Endothelial cell (in vitro differentiated cells): ENCODE measurements around the gene PSMA1. TPM values are rescaled to one million over a fixed set of nuclear protein-coding genes. Genes with fewer than 3 reads are reported as not detected.

Source experiments
- DNase-seq: peaks from one replicate; pipeline ENCODE4 v3.0.0; 2021; ENCODE audit warnings: low spot score
- H3K27ac Mint-ChIP-seq: one replicate; pipeline ENCODE4 v1.8.0; 2021; ENCODE audit warnings: mixed read lengths, inconsistent platforms; ENCODE audit not compliant: unreplicated experiment
- H3K27me3 Mint-ChIP-seq: one replicate; pipeline ENCODE4 v1.8.0; 2021; ENCODE audit warnings: mild to moderate bottlenecking, moderate library complexity, mixed read lengths, inconsistent platforms; ENCODE audit not compliant: unreplicated experiment
- H3K36me3 Mint-ChIP-seq: one replicate; pipeline ENCODE4 v1.8.0; 2021; ENCODE audit warnings: mild to moderate bottlenecking, low read depth, mixed read lengths, inconsistent platforms; ENCODE audit not compliant: unreplicated experiment
- H3K4me1 Mint-ChIP-seq: one replicate; pipeline ENCODE4 v1.8.0; 2021; ENCODE audit warnings: mild to moderate bottlenecking, mixed read lengths, inconsistent platforms; ENCODE audit not compliant: unreplicated experiment
- H3K4me3 Mint-ChIP-seq: one replicate; pipeline ENCODE4 v1.8.0; 2021; ENCODE audit warnings: mild to moderate bottlenecking, mixed read lengths, inconsistent platforms; ENCODE audit not compliant: unreplicated experiment
- H3K9me3 Mint-ChIP-seq: one replicate; pipeline ENCODE4 v1.8.0; 2021; ENCODE audit warnings: mixed read lengths, inconsistent platforms; ENCODE audit not compliant: unreplicated experiment
- total RNA-seq: library from RNA; stranded (reverse); fragmentation: NEBNext Ultra II Directional; extraction: Animal tissue kit (Norgen Biotek cat#: 25700); gene quantifications from one replicate; pipeline ENCODE4 v1.2.1, GENCODE V29; 2021; ENCODE audit not compliant: unreplicated experiment
- TF ChIP-seq, protein P1 (sequence below): fragments of 200-600 bp; sonication (generic); IDR thresholded peaks from one replicate; pipeline ENCODE4 v1.5.0; 2021; ENCODE audit warnings: antibody characterized with exemption; ENCODE audit not compliant: unreplicated experiment

PSMA1 gene
- total RNA-seq, 1 donor from 2014 or later: 163 TPM

DNA sequence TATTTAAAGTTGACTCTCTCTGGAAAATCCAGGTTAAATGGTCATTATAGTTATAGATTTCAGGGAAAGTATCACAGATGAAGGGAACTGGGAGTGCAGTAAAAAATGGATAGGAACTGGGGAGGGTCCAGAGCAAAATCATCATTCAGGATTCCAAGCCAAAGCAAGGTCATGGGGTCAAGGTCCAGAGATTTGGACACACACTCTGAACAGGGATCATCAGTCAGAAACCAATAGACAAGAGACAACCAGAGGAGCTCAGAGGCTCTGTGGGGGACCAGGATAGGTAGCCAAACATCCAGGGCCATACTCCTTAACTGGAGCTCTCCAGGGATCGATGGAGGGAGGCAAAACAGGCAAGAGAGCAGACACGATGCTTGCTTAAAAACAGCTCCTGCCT is 27.3 kb upstream of the PSMA1 start:
- Mint-ChIP-seq H3K36me3 (no peaks in the 10 kb centered on the region), H3K9me3 (no peaks in the 10 kb centered on the region), H3K4me1 (peaks cover 9% of the 10 kb centered on the region), H3K4me3 (no peak overlapping the region), H3K27me3 (peaks cover 3% of the 10 kb centered on the region), H3K27ac (no peak overlapping the region)
- no peak for DNase-seq
- TF ChIP-seq, protein P1, sequence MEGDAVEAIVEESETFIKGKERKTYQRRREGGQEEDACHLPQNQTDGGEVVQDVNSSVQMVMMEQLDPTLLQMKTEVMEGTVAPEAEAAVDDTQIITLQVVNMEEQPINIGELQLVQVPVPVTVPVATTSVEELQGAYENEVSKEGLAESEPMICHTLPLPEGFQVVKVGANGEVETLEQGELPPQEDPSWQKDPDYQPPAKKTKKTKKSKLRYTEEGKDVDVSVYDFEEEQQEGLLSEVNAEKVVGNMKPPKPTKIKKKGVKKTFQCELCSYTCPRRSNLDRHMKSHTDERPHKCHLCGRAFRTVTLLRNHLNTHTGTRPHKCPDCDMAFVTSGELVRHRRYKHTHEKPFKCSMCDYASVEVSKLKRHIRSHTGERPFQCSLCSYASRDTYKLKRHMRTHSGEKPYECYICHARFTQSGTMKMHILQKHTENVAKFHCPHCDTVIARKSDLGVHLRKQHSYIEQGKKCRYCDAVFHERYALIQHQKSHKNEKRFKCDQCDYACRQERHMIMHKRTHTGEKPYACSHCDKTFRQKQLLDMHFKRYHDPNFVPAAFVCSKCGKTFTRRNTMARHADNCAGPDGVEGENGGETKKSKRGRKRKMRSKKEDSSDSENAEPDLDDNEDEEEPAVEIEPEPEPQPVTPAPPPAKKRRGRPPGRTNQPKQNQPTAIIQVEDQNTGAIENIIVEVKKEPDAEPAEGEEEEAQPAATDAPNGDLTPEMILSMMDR: no peak

DNA sequence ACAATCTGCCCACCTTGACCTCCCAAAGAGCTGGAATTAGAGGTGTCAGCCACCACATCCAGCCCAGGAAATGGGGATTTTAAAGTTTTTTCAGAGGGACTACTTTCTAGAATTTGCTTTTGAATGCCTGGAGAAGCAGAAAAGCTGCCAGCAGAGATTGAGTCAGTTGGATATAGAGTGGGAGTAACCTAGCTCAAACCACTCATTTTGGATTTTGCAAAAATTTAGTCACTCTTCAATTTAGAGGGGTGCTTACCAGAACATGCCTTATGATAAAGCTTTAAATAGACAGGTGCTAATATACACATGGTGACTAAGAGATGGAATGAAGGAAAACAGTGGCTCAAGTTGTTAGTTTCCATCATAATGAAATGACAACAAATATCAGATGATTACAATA is 26.5 kb upstream of the PSMA1 start:
- TF ChIP-seq, protein P1: no peak
- Mint-ChIP-seq H3K27ac (no peak overlapping the region), H3K4me1 (peaks cover 13% of the 10 kb centered on the region), H3K9me3 (no peaks in the 10 kb centered on the region), H3K4me3 (no peak overlapping the region), H3K36me3 (no peaks in the 10 kb centered on the region), H3K27me3 (peaks cover 3% of the 10 kb centered on the region)
- no peak for DNase-seq

DNA sequence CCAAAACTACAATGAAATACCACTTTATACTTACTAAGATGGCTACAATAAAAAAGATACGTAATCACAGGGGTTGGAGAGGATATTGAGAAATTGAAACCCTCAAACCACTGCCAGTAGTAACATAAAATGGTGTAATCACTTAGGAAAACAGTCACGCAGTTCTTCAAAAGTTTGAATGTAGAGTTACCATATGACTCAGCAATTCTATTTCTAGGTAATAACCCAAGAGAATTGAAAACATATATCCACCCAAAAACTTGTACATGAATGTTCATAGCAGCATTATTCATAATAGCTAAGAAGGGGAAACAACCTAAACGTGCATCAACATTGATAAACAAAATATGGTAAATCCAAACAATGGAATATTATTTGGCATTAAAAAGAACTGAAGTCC is 24.4 kb upstream of the PSMA1 start:
- no peak overlapping the region for H3K27ac Mint-ChIP-seq
- H3K36me3 Mint-ChIP-seq: no peaks in the 10 kb centered on the region
- H3K4me3 Mint-ChIP-seq: no peak overlapping the region
- TF ChIP-seq, protein P1: no peak
- DNase-seq: no peak
- peaks cover 16% of the 10 kb centered on the region for H3K4me1 Mint-ChIP-seq
- H3K9me3 Mint-ChIP-seq: no peaks in the 10 kb centered on the region
- H3K27me3 Mint-ChIP-seq: peaks cover 1% of the 10 kb centered on the region

DNA sequence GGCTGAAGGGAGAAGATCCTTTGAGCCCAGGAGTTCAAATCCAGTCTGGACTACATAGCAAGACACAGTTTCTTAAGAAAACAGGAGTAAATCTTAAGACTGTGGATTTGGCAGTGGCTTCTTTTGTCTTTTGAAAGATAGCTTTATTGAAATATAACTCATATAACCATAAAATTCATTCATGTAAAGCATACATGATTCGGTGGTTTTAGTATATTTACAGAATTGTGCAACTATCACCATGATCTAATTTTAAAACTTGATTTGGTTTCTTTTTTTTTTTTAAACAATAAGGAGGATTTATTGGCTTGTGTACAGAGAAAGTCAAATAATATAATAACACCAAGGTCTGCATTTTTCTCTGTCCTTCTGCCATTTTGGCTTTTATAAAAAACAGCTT is 23.1 kb upstream of the PSMA1 start:
- H3K4me3 Mint-ChIP-seq: no peak overlapping the region
- H3K36me3 Mint-ChIP-seq: no peaks in the 10 kb centered on the region
- TF ChIP-seq, protein P1: no peak
- peaks cover 1% of the 10 kb centered on the region for H3K27me3 Mint-ChIP-seq
- H3K9me3 Mint-ChIP-seq: no peaks in the 10 kb centered on the region
- no peak overlapping the region for H3K27ac Mint-ChIP-seq
- no peak for DNase-seq
- peaks cover 16% of the 10 kb centered on the region for H3K4me1 Mint-ChIP-seq

DNA sequence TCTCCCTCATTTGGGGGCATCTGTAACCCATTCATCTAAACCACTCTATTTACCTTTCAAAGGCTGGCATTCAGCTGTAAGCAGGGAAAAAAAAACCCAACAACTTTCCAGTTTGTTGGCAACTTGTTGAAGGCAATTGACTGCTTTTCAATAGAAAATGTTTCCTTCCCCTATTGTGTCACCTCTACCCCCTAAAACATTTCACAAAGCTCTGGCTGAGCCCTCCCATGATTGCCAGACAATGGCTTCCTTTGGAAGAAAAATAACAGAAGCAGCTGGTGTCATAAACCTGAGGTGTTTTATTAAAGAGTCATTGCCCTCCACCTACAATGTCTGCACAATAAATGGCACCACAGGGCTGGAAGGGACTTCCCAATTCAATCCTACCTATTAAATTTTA is 22.1 kb upstream of the PSMA1 start:
- peaks cover 16% of the 10 kb centered on the region for H3K4me1 Mint-ChIP-seq
- H3K27ac Mint-ChIP-seq: no peak overlapping the region
- TF ChIP-seq, protein P1: no peak
- peaks cover 1% of the 10 kb centered on the region for H3K27me3 Mint-ChIP-seq
- H3K9me3 Mint-ChIP-seq: no peaks in the 10 kb centered on the region
- no peaks in the 10 kb centered on the region for H3K36me3 Mint-ChIP-seq
- DNase-seq: no peak
- H3K4me3 Mint-ChIP-seq: no peak overlapping the region
